NK-92 (cell line): ENCODE results near the gene KSR2.
"Not testable (repeated sequence)": the region's sequence is repeated elsewhere in the genome, so short reads cannot be mapped to it uniquely, and the experiment has no call there.

Experiments used
- DNase-seq: peaks from one replicate; lab custom pipeline; 2025; ENCODE audit not compliant: unreplicated experiment; lab: John Stamatoyannopoulos, UW

Gene KSR2

DNA sequence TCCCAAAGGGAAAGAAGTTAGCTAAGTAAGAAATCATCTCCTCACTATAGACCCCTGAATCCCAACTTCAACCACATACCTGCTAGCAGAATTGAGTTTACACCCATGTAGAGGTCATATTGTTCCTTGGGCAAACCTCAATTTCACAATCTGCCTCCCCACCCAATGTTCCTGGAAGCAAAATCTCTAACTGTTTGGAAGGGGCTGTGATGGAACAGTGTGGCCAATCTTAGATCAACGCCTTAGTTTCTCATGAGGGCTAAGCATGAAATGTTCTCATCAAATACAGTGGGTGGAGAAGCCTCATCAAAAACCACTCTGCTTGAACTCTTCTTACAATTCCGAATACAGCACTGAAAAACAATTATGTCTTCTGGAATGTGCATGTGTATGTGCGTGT is 323.3 kb downstream of the KSR2 start:
- DNase-seq: no peak

- DNase-seq: no peak
Measured at GRCh38 chr12:117643971-117644370, 324.8 kb downstream of the KSR2 start.

DNA sequence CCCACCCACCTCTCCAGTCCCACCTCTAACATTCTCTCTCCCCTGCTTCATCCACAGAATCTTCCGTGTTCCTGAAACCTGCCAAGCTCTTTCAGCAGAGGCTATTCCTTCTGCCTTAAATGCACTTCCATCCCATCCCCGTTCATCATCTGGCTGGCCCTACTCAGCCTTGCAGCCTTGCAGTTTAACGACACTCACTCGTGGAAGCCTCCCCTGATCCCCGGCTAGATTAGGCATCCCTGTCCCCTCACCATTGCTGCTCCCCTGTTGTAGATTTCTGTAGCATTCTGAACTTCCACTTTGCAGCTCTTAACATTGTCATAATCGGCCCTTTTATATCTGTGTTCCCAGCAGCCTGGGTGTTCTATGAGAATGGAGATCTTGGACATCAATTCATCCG is 326.9 kb downstream of the KSR2 start:
- DNase-seq: no peak

DNA sequence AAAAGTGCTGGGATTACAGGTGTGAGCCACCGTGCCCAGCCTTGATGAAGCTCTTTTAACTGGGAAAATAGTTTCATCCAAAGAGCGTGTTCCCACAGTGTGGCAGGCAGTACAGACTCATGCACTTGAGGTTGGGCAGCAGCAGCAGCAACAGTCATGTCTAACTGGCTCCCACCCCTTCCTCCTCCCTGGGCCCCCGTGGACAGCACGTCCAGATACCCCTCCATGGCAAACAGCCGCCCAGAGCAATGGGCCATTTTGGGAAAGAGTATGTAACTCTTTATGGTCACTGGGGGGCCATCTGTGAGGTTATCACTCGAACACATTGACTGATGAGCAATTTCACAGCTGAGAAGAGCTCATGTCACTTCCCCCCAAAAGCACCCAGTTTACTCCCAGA is 328.3 kb downstream of the KSR2 start:
- no peak for DNase-seq

GRCh38 chr12:117629454-117629853 is 339.3 kb downstream of the KSR2 start:
- DNase-seq: no peak

- DNase-seq: not testable (repeated sequence)
Measured at GRCh38 chr12:117628711-117629110, 340.1 kb downstream of the KSR2 start.

GRCh38 chr12:117622741-117623140 is 346.0 kb downstream of the KSR2 start:
- DNase-seq: no peak

- DNase-seq: no peak
Measured at GRCh38 chr12:117622087-117622486, 346.7 kb downstream of the KSR2 start.

DNA sequence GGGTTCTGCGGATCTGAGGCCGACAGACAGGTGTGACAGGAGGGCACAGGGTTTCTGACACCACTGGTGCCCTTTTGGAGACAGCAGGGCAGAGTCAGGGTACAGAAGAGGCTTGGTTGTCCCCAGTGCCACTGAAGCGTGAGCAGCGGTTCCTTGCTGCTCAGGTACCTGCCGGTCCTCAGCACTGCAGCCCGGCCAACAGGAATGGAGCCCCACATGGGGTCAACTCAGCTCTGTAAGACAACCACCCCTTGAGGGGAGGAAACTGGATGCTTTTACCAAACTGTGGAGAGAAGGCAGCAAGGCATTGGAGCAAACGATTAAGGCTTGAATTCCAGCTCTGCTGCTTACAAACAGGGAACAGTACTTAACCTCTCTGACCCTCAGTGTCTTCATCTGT is 361.0 kb downstream of the KSR2 start:
- no peak for DNase-seq

DNA sequence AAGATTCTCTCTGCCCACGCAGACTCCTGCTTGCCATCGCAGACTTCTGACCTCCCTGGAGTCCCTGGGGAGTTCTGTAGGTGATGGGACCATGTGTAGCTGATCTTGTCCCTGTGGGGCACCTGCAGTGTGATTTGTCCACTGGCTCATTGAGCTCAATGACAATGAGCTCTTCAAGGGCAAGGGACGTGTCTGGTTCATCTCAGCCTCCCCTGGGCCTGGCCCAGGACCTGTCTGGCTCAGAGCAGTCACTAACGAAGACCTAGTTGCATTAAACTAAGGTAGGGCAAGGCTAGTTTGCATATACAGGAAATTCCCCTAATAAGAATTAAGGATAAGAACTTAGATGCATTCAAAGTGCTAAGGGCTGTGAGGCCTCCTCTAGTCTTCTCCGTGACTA is 361.8 kb downstream of the KSR2 start:
- DNase-seq: no peak

- no peak for DNase-seq
Measured at GRCh38 chr12:117606024-117606423, 362.8 kb downstream of the KSR2 start.

DNA sequence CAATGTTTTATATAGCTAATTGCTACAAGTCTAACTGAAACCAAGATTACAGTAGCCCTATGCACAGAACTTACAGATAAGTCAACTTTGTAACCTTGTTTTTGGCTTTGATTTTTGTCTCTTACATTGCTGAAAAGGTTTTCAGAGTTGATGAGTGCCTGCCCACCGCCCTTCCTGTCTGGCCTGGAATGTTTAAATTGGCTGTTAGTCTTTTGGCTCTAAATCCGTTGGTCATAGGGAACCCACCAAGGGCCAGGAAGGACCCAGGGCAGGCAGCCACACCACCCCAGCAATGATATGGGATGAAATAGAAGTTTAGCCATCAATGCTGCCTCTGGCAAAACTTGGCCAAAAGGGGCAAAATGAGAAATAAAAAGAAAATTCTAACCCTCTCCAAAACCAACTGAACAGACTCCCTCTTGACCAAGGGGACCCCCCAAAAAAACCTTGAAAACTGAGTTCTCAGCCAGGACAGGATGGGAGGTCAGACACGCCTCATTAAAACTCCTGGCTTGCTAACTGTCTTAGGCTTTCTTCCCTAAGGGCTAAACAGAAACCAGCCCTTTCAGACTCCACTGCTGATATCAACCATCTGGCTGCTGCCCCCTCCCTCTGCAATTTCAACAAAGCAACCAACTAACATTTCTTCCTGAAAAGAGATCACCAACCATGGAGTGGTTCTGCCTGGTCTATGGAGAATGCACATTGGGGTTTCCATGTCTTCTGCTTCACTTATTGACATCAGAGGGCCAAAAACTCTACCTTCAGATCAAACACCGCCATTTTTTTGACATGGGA is 365.3 kb downstream of the KSR2 start:
- no peak for DNase-seq

DNA sequence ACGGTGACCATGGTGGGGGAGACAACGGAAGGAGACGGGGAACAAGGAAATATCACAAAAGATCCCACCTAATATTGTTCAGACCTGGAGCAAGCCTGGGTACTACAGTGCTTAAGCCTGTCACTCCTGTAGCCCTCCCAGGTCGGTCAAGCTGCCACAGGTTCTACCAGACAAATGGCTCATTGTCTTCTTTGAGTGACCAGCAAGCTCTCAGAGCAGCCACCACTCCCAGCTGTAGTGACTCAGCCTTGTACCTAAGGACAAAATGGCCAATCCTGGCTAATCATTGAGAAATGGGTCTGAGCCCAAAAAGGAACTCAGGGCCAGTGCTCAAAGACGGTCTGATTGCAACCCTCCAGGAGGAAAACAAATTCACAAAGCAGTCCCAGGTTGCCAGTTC is 368.9 kb downstream of the KSR2 start:
- DNase-seq: no peak

DNA sequence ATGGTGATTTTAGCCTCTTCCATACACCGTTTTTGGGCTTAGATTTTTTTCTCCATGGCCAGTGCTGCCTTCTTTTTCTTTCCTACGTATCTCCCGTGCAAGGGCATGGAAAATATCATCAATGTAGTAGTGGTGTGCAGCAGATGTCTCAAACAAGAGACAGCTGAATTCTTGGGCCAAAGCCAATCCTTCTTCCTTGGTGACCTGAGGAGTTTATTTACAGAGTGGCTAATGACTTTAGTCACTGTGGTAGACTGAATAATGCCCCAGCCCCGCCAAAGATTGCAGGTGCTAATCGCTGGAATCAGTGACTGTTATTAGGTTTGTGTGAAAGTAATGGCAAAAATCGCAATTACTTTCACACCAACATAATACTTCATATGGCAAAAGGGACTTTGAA is 371.8 kb downstream of the KSR2 start:
- DNase-seq: no peak

DNA sequence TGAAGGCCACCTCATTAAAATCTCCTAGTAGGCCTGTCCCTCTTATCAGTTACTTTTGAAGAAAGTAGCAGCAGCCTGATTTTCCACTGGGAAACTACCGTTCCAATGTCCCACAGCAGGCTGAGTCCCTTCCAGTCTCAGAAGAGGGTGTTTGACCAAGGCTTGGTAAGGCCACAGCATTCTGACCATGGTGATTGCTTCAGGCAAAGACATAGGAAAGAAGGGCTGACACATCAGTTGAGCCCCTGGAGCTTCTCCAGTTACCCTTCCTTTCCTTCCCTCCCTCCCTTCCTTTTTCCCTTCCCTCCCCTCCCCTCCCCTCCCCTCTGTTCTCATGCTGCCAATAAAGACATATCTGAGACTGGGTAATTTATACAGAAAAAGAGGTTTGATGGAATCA is 373.0 kb downstream of the KSR2 start:
- no peak for DNase-seq

DNA sequence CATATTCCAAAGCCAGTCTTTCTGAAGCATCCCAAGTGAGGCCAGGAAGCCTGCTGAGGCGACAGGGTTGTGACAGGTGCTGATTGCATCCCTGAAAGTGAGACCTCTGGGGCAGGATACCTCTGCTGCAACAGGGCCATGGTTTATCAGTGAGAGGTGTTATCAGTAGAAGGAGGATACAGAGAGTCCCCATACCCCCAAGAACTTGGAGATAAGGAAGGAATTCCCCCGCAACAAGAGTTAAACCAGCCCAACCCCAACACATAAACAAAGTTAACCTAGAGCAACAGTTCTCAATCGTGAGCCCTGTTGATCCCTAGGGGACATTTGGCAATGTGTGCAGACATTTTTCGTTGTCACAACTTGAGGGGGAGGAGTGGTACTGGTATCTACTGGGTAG is 374.3 kb downstream of the KSR2 start:
- DNase-seq: no peak

DNA sequence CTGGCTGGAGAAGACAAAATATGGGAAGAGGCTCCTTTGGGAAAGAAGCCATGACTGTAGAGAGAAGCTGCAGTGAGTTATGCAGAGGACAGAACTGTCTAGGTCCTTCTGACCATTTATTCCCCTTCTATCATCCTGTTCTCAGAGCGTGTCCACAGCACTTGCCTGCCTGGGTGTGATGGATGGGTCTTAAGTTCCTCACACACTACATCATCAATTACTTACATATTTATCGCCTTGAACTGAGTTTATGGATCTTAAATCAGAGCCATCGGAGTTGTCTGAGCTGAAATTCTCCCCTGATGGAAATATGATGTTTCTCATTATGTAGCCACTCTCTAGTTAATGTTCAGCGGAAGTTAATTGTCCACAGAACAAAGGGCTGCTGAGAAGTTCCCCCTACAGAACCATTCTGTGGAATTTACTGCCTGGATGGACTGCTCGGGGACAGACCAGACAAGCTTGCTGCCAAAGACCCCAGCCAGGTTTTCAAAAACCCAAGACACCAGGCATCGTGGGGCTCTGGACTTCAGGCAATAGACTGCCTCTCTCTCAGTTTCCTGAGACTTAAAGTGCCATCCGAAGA is 374.9 kb downstream of the KSR2 start:
- DNase-seq: no peak

DNA sequence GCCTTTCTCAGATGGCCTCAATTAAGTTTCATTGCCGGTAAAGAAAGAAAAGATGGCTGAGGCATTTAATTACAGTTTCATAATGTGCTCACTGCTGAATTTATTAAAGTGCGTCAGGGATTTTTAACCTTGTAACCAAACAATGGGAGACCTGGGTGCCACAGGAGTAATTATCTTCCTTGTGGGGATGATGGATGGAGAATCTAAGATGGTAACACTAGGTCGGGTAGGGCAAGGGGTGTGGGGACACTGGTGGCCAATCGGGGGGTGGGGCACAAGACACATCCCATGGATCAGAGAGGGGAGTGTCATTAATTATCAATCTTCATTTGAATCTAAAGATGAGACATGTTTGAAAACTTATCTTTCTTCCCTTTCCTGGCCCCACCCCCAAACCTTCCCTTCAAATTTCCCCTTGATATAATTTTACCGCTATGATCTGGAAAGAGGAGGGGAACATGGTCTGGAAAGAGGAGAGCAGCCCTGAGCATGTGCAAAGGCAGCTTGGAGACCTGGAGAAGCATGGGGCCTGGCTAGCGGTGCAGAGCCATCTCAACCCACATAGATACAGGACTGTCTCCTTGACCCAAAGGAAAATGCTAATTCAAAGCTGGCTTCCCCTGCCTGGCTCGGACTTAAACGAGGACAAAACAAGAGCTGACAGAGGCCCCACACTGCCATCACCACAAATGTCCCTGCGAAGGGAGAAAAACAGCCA is 376.0 kb downstream of the KSR2 start:
- DNase-seq: no peak

DNA sequence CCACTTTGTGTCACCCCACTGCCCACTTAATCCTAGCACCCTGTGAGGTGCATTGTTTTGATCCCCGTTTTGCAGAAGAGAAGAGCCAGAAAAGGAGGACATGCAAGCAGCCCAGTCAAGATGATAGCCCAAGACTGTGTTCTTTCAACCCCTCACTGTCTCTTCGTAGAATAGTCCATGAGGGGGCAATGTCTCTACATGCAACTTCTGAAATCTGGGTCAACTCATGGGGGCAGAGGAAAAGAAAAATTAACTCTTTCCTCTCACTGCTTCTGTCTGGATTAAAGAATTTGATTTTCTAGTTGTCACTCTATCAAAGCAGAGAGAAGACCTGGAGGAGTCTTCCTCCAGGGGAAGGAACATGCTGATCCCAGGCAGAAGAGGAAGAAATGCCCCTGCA is 377.8 kb downstream of the KSR2 start:
- DNase-seq: no peak

DNA sequence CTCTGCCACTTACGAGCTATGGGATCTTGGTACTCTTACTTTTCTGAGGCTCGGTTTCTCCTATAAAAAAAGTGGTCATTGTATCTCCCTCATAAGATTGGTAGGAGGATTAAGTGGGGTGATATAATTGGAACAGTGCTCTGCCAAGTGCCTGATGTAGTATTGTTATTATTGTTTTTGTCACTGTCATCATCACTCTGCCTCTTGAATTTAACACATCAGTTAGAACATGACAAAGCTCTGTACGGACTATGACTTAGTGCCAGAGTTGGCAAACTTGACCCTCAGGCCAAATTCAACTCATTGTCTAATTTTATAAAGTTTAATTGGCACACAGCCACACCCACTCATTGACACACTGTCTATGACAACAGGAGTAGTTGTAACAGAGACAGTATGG is 378.4 kb downstream of the KSR2 start:
- no peak for DNase-seq

DNA sequence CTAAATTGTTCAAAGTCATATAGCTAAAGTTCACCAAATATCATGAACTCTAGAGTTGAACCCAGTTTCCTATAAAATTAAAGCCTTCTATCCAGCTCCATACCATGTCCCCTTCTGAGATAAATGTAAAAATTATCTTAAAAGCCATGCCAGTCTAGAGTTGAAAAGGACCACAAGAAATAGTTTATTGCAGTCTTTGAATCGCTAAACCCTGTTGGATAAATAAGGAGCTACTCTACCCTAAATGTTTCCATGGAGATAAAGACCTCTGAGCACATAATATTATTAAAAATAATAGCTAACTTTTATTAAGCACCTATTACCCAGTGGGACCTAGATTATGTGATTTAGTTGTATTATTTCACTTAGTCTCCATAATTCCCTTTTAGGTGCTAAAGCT is 379.8 kb downstream of the KSR2 start:
- DNase-seq: no peak

- no peak for DNase-seq
Measured at GRCh38 chr12:117587631-117588287, 381.0 kb downstream of the KSR2 start.
